Stimulated activated naive CD8-positive, alpha-beta T cell treated with anti-CD3 and anti-CD28 coated beads, Interleukin-15, amount 100 ng/mL, for 72 hours (primary cell): Measurements from ENCODE around the gene MTMR12.

Experiments
- ATAC-seq: fragments of 150-1000 bp; cut with Tn5 transposase; 2 replicates; pipeline ENCODE4 v1.10.0; 2021; ENCODE audit warnings: mild to moderate bottlenecking, moderate library complexity
- DNase-seq, 2 donors: peaks; one replicate each; pipeline ENCODE4 v3.0.0; 2021 to 2022
- H3K27ac Mint-ChIP-seq, 2 donors: one replicate each; pipeline ENCODE4 v1.8.0; 2022; ENCODE audit warnings: mild to moderate bottlenecking in 2 of 2, mixed read lengths in 2 of 2, moderate library complexity in 2 of 2
- H3K27me3 Mint-ChIP-seq: one replicate; pipeline ENCODE4 v1.8.0; 2022; ENCODE audit warnings: mixed read lengths
- H3K4me1 Mint-ChIP-seq: one replicate; pipeline ENCODE4 v1.8.0; 2022; ENCODE audit warnings: mild to moderate bottlenecking, mixed read lengths
- H3K4me3 Mint-ChIP-seq, 2 donors: one replicate each; pipeline ENCODE4 v1.8.0; 2022; ENCODE audit warnings: mild to moderate bottlenecking in 2 of 2, mixed read lengths in 2 of 2, moderate library complexity in 1 of 2
- H3K9me3 Mint-ChIP-seq, 2 donors: one replicate each; pipeline ENCODE4 v1.8.0; 2022; ENCODE audit warnings: mixed read lengths in 2 of 2

Gene MTMR12

DNA sequence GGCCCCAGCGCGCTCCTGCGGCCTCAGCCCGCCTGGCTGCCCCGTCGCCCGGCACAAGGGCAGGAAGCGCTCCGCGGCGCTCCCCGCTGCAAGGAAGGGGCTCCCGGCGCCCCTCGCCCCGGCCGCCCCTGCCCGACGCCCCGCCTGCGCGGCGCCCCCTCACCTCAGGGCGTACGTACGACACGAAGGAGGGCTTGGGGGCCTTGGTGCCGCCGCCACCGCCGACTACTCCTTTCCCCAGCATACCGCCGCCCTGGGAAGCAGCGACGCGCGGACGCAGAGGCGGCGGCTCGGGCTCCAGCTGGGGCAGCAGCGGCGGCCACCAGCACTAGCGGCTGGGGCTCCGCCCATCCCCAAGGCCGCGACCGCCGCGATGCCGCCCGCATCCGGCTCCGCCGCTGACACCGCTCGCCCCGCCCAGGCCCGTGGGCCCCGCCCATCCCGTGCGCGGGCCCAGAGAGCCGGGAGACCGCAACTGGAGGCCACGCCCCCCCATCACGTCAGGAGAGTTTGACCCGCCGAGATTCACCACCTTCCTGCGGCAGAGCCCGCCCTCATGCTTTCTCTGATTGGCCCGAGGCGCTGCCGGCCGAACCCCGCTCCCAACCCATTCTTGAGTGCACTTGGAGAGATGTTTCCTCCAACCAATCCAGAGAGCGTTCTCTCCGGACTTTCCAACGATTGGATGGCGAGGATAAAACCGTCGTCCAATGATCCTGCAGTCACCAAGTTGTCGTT is at the start of gene MTMR12:
Gene MTMR12, minus strand, starts transcription at position 345 of the 738 bp plus-strand sequence. Its CDS starts 101 bp downstream, at position 244.
- peak within 1 kb of the TSS; percentile 89 to 94 for H3K27ac Mint-ChIP-seq
- ATAC-seq (peak; percentile 95), DNase-seq (peak; percentile 99 to 100)
- H3K27me3 Mint-ChIP-seq, result no peaks in the 10 kb centered on the region
- peak within 1 kb of the TSS; percentile 87 to 88 for H3K4me3 Mint-ChIP-seq
- peaks cover 36% of the 10 kb centered on the region for H3K4me1 Mint-ChIP-seq
- H3K9me3 Mint-ChIP-seq, result no peaks in the 10 kb centered on the region

DNA sequence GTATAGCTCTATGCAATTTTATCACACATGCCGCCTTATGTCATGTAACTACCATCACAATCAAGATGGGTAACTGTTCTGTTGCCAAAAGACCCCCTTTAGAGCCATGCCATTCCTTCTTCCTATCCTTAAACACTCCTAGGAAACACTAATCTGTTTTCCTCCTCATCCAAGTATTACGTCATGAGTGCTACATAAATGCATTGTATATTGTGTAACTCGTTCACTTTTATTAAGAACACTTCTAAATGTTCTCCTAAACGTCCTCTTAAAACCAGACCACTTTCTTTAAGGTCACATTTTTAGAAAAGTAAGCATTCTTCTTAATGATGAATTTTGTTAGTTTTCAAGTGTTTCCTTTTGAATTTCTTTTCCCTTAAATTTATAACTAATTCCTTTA is 49.8 kb upstream of the MTMR12 start:
- no peak overlapping the region for H3K27ac Mint-ChIP-seq
- ATAC-seq (no peak), DNase-seq (no peak)
- no peaks in the 10 kb centered on the region for H3K9me3 Mint-ChIP-seq
- H3K27me3 Mint-ChIP-seq, result no peaks in the 10 kb centered on the region
- H3K4me3 Mint-ChIP-seq, result no peak overlapping the region
- H3K4me1 Mint-ChIP-seq, result no peaks in the 10 kb centered on the region

GRCh38 chr5:32360906-32361305 is 48.2 kb upstream of the MTMR12 start:
- Mint-ChIP-seq H3K27ac (no peak overlapping the region), H3K9me3 (no peaks in the 10 kb centered on the region), H3K4me1 (no peaks in the 10 kb centered on the region), H3K27me3 (no peaks in the 10 kb centered on the region), H3K4me3 (no peak overlapping the region)
- DNase-seq (no peak), ATAC-seq (no peak)

DNA sequence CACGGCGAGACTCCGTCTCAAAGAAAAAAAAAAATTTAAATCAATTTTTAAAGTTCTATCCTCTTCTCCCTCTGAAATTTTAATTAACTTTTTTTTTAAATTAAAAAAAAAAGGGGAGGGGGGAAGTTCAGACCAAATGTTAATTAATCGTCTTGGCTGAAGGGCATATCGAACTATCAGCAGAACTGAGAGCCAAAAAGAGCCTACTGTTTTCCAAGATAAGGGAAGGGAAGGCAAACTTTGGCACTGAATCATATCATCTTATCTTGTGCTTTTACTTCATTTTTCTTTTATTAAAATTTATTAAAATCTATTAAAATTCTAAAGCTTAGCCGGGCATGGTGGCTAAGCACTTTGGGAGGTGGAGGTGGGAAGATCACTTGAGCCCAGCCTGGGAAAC is 45.9 kb upstream of the MTMR12 start:
- H3K27me3 Mint-ChIP-seq, result no peaks in the 10 kb centered on the region
- H3K27ac Mint-ChIP-seq, result no peak overlapping the region
- no peak overlapping the region for H3K4me3 Mint-ChIP-seq
- ATAC-seq (no peak), DNase-seq (no peak)
- no peaks in the 10 kb centered on the region for H3K9me3 Mint-ChIP-seq
- no peaks in the 10 kb centered on the region for H3K4me1 Mint-ChIP-seq

DNA sequence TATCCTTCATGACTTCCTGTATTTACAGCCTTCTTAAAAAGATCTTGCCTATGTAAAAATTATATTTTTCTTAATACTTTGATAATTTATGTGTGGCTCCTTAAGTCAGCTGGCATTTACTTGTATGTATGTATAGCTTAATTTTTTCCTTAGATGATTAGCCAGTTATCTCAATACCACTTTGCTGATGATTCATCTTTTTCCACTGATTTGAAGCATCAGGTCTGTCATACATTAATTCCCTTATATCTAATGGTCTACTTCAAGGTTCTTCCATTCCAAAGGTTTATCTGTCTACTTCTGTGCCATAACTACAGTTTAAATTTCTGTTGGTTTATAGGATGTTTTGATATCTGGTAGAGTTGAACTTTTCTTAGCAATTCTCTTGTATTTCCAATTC is 44.9 kb upstream of the MTMR12 start:
- Mint-ChIP-seq H3K27ac (peak overlapping the region in 1 of 2 donors; percentile 42), H3K4me3 (no peak overlapping the region), H3K27me3 (no peaks in the 10 kb centered on the region), H3K9me3 (no peaks in the 10 kb centered on the region), H3K4me1 (no peaks in the 10 kb centered on the region)
- no peak for ATAC-seq
- no peak for DNase-seq

DNA sequence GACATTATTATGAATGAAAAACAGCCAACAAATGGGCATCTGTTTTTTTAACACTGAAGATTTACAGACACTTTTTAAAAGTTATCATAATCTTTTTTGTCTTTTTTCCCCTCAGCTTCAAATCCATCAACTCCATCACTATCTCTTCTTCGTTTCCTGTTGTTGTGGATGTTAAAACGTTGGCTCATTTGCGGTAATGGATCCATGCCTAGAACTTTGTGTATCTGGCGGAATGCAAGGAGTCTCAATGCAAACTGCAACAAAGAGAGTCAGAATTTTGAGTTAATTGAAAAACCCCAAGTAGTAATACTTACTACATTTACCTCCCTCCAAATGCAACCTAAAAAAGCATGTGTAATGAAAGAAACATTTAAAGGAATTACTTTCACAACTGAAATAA is 42.9 kb upstream of the MTMR12 start:
- DNase-seq (no peak), ATAC-seq (no peak)
- Mint-ChIP-seq H3K4me1 (no peaks in the 10 kb centered on the region), H3K27ac (no peak overlapping the region), H3K4me3 (no peak overlapping the region), H3K9me3 (no peaks in the 10 kb centered on the region), H3K27me3 (no peaks in the 10 kb centered on the region)

GRCh38 chr5:32353420-32353819 is 40.7 kb upstream of the MTMR12 start:
- Mint-ChIP-seq H3K9me3 (peaks cover 0 to 1% of the 10 kb centered on the region in 2 donors), H3K27me3 (no peaks in the 10 kb centered on the region), H3K27ac (peak overlapping the region in 1 of 2 donors; percentile 71), H3K4me1 (no peaks in the 10 kb centered on the region), H3K4me3 (no peak overlapping the region)
- ATAC-seq (no peak), DNase-seq (no peak)

DNA sequence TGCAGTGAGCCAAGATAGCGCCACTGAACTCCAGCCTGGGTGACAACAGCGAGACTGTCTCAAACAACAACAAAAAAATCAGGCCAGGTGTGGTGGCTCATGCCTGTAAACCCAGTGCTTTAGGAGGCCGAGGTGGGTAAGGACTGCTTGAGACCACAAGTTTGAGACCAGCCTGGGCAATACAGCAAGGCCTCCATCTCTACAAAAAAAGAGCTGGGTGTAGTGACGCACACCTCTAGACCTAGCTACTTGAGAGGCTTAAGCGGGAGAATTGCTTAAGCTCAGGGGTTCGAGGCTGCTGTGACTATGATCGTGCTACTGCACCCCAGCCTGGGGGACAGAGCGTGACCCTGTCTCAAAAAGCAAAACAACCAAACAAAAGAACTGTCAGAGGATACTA is 39.9 kb upstream of the MTMR12 start:
- DNase-seq, result no peak
- Mint-ChIP-seq H3K4me1 (no peaks in the 10 kb centered on the region), H3K27ac (no peak overlapping the region), H3K4me3 (no peak overlapping the region), H3K9me3 (peaks cover 2 to 8% of the 10 kb centered on the region in 2 donors), H3K27me3 (no peaks in the 10 kb centered on the region)
- ATAC-seq, result no peak

- no peak overlapping the region for H3K27ac Mint-ChIP-seq
- DNase-seq (no peak), ATAC-seq (no peak)
- H3K4me3 Mint-ChIP-seq, result no peak overlapping the region
- H3K9me3 Mint-ChIP-seq, result peaks cover 4 to 15% of the 10 kb centered on the region in 2 donors
- no peaks in the 10 kb centered on the region for H3K4me1 Mint-ChIP-seq
- no peaks in the 10 kb centered on the region for H3K27me3 Mint-ChIP-seq
Observed at GRCh38 chr5:32346869-32347268, 34.1 kb upstream of the MTMR12 start.

- H3K4me3 Mint-ChIP-seq, result no peak overlapping the region
- ATAC-seq (no peak), DNase-seq (no peak)
- peak overlapping the region in 1 of 2 donors; percentile 64 for H3K27ac Mint-ChIP-seq
- no peaks in the 10 kb centered on the region for H3K27me3 Mint-ChIP-seq
- H3K9me3 Mint-ChIP-seq, result peaks cover 12 to 19% of the 10 kb centered on the region in 2 donors
- no peaks in the 10 kb centered on the region for H3K4me1 Mint-ChIP-seq
Observed at GRCh38 chr5:32343058-32343672, 30.4 kb upstream of the MTMR12 start.

DNA sequence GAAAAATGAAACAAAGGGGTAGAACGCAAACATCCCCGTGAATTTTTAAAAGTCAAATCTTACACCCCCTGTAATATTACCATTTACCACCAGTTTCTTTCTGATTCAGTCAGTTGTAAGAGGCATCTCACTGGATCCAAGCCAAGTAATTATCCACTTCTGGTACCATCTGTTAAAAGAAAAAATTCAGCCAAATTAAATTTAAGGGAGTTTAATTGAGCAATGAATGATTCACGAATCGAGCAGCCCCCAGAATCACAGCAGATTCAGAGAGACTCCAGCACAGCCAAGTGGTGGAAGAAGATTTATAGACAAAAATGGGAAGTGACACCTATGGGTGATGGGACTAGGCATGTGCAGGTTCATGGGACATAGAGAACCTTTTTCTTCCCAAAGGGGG is 29.9 kb upstream of the MTMR12 start:
- Mint-ChIP-seq H3K4me1 (no peaks in the 10 kb centered on the region), H3K27ac (no peak overlapping the region), H3K27me3 (no peaks in the 10 kb centered on the region), H3K9me3 (peaks cover 12 to 14% of the 10 kb centered on the region in 2 donors), H3K4me3 (no peak overlapping the region)
- ATAC-seq, result no peak
- DNase-seq, result no peak

DNA sequence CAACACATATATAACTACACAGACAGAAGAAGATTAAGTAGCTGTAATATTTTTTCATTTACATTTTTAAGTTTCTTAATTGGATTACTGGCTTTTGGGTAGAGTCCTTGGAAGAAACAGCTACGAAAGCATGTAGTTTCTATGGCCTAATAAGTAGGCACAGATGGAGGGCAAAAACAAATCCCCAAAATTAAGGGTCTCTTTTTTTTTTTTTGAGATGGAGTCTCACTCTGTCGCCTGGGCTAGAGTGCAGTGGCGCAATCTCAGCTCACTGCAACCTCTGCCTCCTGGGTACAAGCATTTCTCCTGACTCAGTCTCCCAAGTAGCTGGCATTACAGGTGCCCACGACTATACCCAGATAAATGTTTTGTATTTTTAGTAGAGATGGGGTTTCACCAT is 27.1 kb upstream of the MTMR12 start:
- DNase-seq (no peak), ATAC-seq (no peak)
- no peak overlapping the region for H3K4me3 Mint-ChIP-seq
- peaks cover 7 to 11% of the 10 kb centered on the region in 2 donors for H3K9me3 Mint-ChIP-seq
- H3K27me3 Mint-ChIP-seq, result no peaks in the 10 kb centered on the region
- H3K27ac Mint-ChIP-seq, result no peak overlapping the region
- H3K4me1 Mint-ChIP-seq, result no peaks in the 10 kb centered on the region

DNA sequence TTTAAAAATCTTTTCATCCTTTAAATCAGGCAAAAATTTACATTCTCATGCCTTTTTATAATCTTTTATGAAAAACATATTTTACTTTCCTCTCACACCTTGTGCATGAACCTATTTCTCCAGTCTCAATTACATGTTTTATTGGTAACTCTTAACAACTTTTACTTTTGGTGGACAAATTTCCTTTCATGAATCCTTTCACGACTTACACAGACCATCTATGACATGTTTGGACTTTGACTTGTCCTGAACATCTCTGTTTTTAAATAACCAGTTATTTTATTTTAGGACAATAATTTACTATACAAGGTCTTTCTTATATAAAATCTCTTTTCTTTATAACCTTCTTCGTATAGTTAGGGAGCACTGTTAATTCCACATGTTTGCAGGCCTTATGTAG is 26.5 kb upstream of the MTMR12 start:
- no peak for DNase-seq
- Mint-ChIP-seq H3K27ac (no peak overlapping the region), H3K27me3 (no peaks in the 10 kb centered on the region), H3K9me3 (peaks cover 7 to 11% of the 10 kb centered on the region in 2 donors), H3K4me3 (no peak overlapping the region), H3K4me1 (no peaks in the 10 kb centered on the region)
- no peak for ATAC-seq

DNA sequence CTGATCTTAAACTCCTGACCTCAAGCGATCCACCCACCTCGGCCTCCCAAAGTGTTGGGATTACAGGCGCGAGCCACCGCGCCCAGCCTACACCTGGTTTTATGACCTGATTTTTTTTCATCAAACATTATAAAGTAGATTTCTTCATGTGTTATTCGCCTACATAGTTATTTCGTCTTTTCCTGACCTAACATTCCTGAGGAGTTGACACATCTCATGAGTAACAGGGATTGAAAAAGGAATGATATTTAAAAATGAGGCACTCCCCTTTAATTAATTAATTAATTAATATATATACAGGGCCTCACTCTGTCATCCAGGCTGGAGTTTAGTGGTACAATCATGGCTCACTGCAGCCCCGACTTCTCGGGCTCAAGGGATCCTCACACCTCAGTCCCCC is 20.2 kb upstream of the MTMR12 start:
- H3K27me3 Mint-ChIP-seq, result no peaks in the 10 kb centered on the region
- DNase-seq, result no peak

GRCh38 chr5:32332361-32332760 is 19.6 kb upstream of the MTMR12 start:
- no peak overlapping the region for H3K27ac Mint-ChIP-seq
- no peak overlapping the region for H3K4me3 Mint-ChIP-seq
- DNase-seq (no peak), ATAC-seq (no peak)
- H3K4me1 Mint-ChIP-seq, result peaks cover 5% of the 10 kb centered on the region
- H3K27me3 Mint-ChIP-seq, result no peaks in the 10 kb centered on the region
- H3K9me3 Mint-ChIP-seq, result no peaks in the 10 kb centered on the region

More for the DNA sequence above, 20.2 kb upstream of the MTMR12 start:
- Mint-ChIP-seq H3K9me3 (peaks cover 0 to under 1% of the 10 kb centered on the region in 2 donors), H3K27ac (no peak overlapping the region), H3K4me1 (peaks cover 5% of the 10 kb centered on the region), H3K4me3 (no peak overlapping the region)
- no peak for ATAC-seq

DNA sequence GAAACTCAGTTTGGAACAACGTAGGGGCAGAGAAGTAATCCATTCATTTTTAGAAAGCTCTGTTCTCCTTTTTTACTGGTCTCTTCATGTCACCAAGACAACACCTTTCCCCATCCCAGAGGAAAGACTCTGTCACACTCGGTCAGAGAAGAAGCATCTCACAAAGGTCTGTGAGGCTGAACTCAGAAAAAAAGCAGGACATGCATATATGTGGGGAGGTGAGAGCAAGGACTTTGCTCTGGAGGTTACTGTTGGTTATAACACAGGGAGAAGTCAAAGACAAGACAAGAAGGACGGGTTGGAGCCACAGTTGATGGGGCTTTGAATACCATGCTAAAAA is 19.2 kb upstream of the MTMR12 start:
- H3K27ac Mint-ChIP-seq, result no peak overlapping the region
- H3K4me1 Mint-ChIP-seq, result peaks cover 5% of the 10 kb centered on the region
- H3K9me3 Mint-ChIP-seq, result no peaks in the 10 kb centered on the region
- ATAC-seq, result no peak
- no peak for DNase-seq
- H3K27me3 Mint-ChIP-seq, result no peaks in the 10 kb centered on the region
- no peak overlapping the region for H3K4me3 Mint-ChIP-seq
